Peyer's patch (tissue), 4 donors: ENCODE data around the gene MYT1. TPM values are rescaled to one million over a fixed set of nuclear protein-coding genes. Genes with fewer than 3 reads are reported as not detected.

Experiments used
- DNase-seq, 3 donors: peaks; one replicate each; pipeline ENCODE4 v3.0.0-alpha.2; 2017 to 2019
- H3K27ac ChIP-seq, 4 donors: fragments of 200-600 bp; sonication (generic); one replicate each; pipeline ENCODE4 v1.5.1; 2016 to 2019
- H3K27me3 ChIP-seq, 2 donors: fragments of 200-600 bp; sonication (generic); one replicate each; pipeline ENCODE4 v1.5.1; 2019
- H3K36me3 ChIP-seq, 3 donors: fragments of 200-600 bp; sonication (generic); one replicate each; pipeline ENCODE4 v1.5.1; 2016 to 2019
- H3K4me1 ChIP-seq, 4 donors: fragments of 200-600 bp; sonication (generic); one replicate each; pipeline ENCODE4 v1.5.1; 2016 to 2019
- H3K4me3 ChIP-seq, 4 donors: fragments of 200-600 bp; sonication (generic); 1 replicate in 3 of 4; 2 replicates in 1 of 4; pipeline ENCODE4 v1.5.1; 2016 to 2019; ENCODE audit warnings: mild to moderate bottlenecking in 1 of 4
- H3K9me3 ChIP-seq, 4 donors: fragments of 200-600 bp; sonication (generic); one replicate each; pipeline ENCODE4 v1.5.1; 2016 to 2019; ENCODE audit warnings: mild to moderate bottlenecking in 1 of 4
- POLR2A ChIP-seq, 2 donors: fragments of 450-650 bp; IDR thresholded peaks; one replicate each; pipeline ENCODE4 v1.5.1; 2017; ENCODE audit warnings: antibody characterized with exemption in 2 of 2, mild to moderate bottlenecking in 2 of 2, moderate library complexity in 2 of 2
- total RNA-seq, 4 donors: library from RNA; depleted of rRNA; stranded (reverse); fragments of >200 nt; gene quantifications; one replicate each; pipeline ENCODE4 v1.1.0, GENCODE V29; 2016
- TF ChIP-seq, protein P1 (sequence below), 6 experiments: fragments of 450-650 bp in 4 of 6; fragments of 200-600 bp in 2 of 6; sonication (generic) in 1 of 6; IDR thresholded peaks; one replicate each; pipeline ENCODE4 v1.5.1; 2017 to 2019; ENCODE audit warnings: antibody characterized with exemption in 6 of 6, mild to moderate bottlenecking in 3 of 6, moderate library complexity in 1 of 6

MYT1 gene
- total RNA-seq, 4 donors from 2014 or later: 0.18 to 0.83 TPM; not detected in 2

DNA sequence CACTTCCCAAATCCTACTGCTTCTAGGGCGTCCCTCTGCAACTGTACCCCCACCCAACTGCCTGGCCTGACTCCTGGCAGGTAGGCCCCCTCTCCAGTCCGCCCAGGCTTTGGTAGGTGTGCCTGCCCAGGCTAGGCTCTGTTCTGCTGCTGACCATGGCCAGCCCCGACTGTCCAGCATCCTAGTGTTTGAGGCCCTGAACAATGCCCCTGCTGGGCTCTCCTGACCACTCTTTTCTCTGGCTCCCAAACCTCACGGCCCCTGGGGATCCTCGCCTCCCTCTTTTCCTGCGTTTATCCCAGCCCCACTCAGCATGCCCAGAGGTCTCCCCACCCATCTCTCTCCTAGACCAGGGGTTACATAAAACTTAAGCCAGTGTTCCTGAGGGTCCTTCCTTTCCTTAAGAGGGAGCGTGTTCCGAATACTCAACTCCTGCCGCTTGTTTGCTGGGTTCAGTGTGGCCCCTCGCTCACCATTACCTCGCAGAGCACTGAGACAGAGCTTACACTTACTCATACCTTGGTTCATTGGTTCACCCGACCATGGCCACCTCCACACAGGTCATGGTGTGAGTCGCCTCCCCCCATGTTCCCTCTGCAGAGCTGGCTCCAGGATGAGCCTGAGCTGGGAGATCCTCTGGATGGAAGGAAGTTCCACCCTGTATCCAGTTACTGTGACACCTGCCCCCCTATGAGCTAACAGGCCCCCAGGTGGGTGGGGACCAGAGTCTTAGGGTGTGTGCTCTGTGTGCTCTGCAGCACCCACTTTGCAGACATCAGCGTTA is 21.0 kb upstream of the MYT1 start:
- Histone ChIP-seq H3K36me3 (no peaks in the 10 kb centered on the region), H3K27ac (no peak overlapping the region), H3K4me3 (no peak overlapping the region), H3K27me3 (no peaks in the 10 kb centered on the region), H3K9me3 (peaks cover 0 to 13% (median 2%) of the 10 kb centered on the region in 4 donors), H3K4me1 (no peaks in the 10 kb centered on the region)
- peak in 1 of 3 donors; percentile 28 for DNase-seq
- no peak for TF ChIP-seq POLR2A (IDR thresholded peaks at IDR 0.05)
- TF ChIP-seq, protein P1, sequence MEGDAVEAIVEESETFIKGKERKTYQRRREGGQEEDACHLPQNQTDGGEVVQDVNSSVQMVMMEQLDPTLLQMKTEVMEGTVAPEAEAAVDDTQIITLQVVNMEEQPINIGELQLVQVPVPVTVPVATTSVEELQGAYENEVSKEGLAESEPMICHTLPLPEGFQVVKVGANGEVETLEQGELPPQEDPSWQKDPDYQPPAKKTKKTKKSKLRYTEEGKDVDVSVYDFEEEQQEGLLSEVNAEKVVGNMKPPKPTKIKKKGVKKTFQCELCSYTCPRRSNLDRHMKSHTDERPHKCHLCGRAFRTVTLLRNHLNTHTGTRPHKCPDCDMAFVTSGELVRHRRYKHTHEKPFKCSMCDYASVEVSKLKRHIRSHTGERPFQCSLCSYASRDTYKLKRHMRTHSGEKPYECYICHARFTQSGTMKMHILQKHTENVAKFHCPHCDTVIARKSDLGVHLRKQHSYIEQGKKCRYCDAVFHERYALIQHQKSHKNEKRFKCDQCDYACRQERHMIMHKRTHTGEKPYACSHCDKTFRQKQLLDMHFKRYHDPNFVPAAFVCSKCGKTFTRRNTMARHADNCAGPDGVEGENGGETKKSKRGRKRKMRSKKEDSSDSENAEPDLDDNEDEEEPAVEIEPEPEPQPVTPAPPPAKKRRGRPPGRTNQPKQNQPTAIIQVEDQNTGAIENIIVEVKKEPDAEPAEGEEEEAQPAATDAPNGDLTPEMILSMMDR (IDR thresholded peaks at IDR 0.05): no peak

DNA sequence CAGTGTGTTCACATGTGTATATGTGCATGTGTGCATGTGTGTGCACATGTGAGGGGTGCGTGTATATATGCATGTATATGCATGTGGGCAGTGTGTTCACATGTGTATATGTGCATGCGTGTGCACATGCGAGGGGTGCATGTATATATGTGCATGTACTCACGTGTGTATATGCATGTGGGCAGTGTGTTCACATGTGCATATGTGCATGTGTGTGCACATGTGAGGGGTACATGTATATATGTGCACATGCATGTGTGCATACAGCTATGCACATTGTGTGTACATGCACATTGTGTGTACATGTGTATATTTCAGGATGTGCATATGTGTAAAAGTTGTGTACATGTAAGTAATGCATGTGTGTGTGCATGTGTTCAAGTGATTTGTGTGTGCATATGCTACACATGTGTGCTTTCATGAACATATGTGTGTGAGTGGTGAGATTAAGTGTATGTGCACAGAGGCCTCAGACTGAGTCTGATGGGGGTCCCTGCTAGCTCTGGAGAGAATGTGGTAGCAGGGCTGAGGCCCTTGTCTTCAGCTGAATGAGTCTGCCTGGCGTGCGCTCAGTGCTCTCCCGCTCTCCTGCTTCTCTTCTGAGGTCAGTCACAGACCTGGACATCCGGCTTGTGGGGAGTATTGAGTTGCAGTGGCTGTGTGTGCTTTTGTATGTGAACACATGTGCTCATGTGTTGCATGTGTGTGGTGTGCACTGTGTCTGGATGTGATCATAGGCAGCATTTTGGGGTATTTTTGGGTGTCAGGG is 19.9 kb upstream of the MYT1 start:
- H3K4me1 ChIP-seq: no peaks in the 10 kb centered on the region
- H3K27ac ChIP-seq: no peak overlapping the region
- H3K4me3 ChIP-seq: no peak overlapping the region
- peaks cover 0 to 13% (median 2%) of the 10 kb centered on the region in 4 donors for H3K9me3 ChIP-seq
- TF ChIP-seq POLR2A (IDR thresholded peaks at IDR 0.05): no peak
- TF ChIP-seq, protein P1 (IDR thresholded peaks at IDR 0.05): no peak
- H3K36me3 ChIP-seq: no peaks in the 10 kb centered on the region
- no peak for DNase-seq
- H3K27me3 ChIP-seq: no peaks in the 10 kb centered on the region

DNA sequence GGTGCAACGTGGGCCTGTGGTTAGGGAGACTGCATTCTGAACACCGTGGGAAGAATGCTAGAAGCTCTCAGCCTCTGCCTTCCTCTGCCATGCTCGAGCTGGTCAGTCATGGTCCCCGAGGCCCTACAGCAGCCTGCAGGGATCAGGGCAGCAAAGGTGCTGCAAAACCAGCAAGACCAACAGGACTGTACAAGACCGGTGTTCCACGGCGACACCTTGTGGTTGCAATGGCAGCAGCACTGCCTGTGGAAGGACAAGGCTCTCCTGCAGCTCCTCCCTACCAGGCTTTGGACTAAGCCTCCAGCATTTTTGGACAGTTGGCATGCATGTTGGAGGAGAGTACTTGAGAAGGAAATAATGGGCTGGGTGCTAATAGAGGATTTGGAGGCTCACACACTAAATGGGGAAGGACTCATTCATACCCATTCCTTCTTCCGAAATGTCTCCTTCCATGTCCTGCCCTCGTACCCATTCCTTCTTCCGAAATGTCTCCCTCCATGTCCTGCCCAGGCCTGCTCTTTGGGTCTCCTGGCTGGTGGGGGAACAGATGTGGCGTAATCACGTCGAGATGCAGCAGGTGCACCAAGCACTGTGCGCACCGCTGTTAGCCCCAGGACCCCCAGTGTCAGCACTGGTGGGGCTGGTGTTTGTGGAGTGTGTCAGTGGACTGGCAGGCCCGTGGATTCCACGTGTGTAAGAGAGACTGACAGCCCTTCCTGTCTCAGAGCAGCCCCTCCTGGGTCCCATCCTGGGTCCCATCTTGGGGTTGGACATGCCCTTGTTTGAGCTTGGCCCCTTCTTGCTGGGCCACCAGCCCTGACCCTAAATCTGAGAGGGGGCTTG is 18.6 kb upstream of the MYT1 start:
- Histone ChIP-seq H3K4me1 (no peaks in the 10 kb centered on the region), H3K36me3 (no peaks in the 10 kb centered on the region), H3K27ac (no peak overlapping the region), H3K9me3 (peaks cover 0 to 13% (median 2%) of the 10 kb centered on the region in 4 donors), H3K27me3 (no peaks in the 10 kb centered on the region), H3K4me3 (no peak overlapping the region)
- TF ChIP-seq POLR2A (IDR thresholded peaks at IDR 0.05): no peak
- TF ChIP-seq, protein P1 (IDR thresholded peaks at IDR 0.05): no peak
- no peak for DNase-seq

- Histone ChIP-seq H3K36me3 (no peaks in the 10 kb centered on the region), H3K27ac (no peak overlapping the region), H3K4me3 (no peak overlapping the region), H3K4me1 (no peaks in the 10 kb centered on the region), H3K9me3 (peaks cover 0 to 13% (median 2%) of the 10 kb centered on the region in 4 donors), H3K27me3 (no peaks in the 10 kb centered on the region)
- DNase-seq: no peak
- TF ChIP-seq, protein P1 (IDR thresholded peaks at IDR 0.05): no peak
- no peak for TF ChIP-seq POLR2A (IDR thresholded peaks at IDR 0.05)
Measured at GRCh38 chr20:64146301-64146935, 17.8 kb upstream of the MYT1 start.

DNA sequence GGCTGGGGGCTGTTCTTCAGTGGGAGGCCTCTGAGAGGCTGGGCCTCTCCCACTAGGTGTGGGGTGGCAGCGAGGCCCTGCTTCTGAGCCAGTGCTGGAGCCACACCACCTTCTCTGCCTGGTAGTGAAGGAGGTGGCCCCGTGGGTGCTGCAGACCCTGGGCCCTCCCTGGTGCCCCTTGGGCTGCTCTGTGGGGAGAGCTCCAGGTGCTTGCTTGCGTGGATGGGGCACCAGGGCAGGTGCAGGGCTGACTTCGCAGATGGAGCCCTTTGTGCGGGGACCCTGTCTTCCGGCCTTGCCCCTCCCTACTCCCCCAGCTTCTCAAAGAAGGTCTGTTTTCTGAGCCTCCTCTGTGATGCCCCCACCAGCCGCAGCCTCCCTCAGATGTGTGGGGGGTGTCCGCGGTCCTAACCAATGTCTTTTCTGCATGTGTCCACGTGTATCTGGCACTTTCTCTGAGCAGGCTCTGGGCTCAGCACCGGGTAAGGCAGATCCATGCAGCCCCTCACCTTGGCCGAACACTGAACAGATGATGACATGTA is 17.2 kb upstream of the MYT1 start:
- H3K27ac ChIP-seq: no peak overlapping the region
- H3K36me3 ChIP-seq: no peaks in the 10 kb centered on the region
- TF ChIP-seq, protein P1 (IDR thresholded peaks at IDR 0.05): no peak
- peaks cover 0 to 13% (median 2%) of the 10 kb centered on the region in 4 donors for H3K9me3 ChIP-seq
- no peaks in the 10 kb centered on the region for H3K4me1 ChIP-seq
- H3K27me3 ChIP-seq: no peaks in the 10 kb centered on the region
- no peak for DNase-seq
- no peak overlapping the region for H3K4me3 ChIP-seq
